Mesothelial cell of epicardium (in vitro differentiated cells): ENCODE results near the gene CTNNA3. TPM values are rescaled to one million over a fixed set of nuclear protein-coding genes. Genes with fewer than 3 reads are reported as not detected.
A peak's percentile ranks its signal among the peaks of the same experiment; 100 is the strongest.
"Not testable (repeated sequence)": the region's sequence is repeated elsewhere in the genome, so short reads cannot be mapped to it uniquely, and the experiment has no call there.

Experiments
- DNase-seq, 2 experiments: peaks; one replicate each; pipeline ENCODE4 v3.0.0; 2021; ENCODE audit warnings: low spot score in 2 of 2; ENCODE audit not compliant: unreplicated experiment in 2 of 2
- H3K27ac Mint-ChIP-seq: 2 replicates; pipeline ENCODE4 v1.8.0; 2021; ENCODE audit warnings: mixed read lengths
- H3K27me3 Mint-ChIP-seq: 2 replicates; pipeline ENCODE4 v1.8.0; 2021; ENCODE audit warnings: low read depth, mixed read lengths
- H3K36me3 Mint-ChIP-seq: 2 replicates; pipeline ENCODE4 v1.8.0; 2021; ENCODE audit warnings: mixed read lengths
- H3K4me1 Mint-ChIP-seq: 2 replicates; pipeline ENCODE4 v1.8.0; 2021; ENCODE audit warnings: mixed read lengths
- H3K4me3 Mint-ChIP-seq: 2 replicates; pipeline ENCODE4 v1.8.0; 2021; ENCODE audit warnings: mild to moderate bottlenecking, moderate library complexity, mixed read lengths
- H3K9me3 Mint-ChIP-seq: 2 replicates; pipeline ENCODE4 v1.8.0; 2021; ENCODE audit warnings: mixed read lengths
- CTCF ChIP-seq: fragments of 200-600 bp; sonication (generic); IDR thresholded peaks from one replicate; pipeline ENCODE4 v1.5.0; 2021; ENCODE audit warnings: antibody characterized with exemption; ENCODE audit not compliant: unreplicated experiment
- total RNA-seq: library from RNA; stranded (reverse); gene quantifications from 3 replicates; pipeline ENCODE4 v1.2.1, GENCODE V29; 2021

CTNNA3 gene
- total RNA-seq, 1 donor from 2014 or later: 14.2 TPM

DNA sequence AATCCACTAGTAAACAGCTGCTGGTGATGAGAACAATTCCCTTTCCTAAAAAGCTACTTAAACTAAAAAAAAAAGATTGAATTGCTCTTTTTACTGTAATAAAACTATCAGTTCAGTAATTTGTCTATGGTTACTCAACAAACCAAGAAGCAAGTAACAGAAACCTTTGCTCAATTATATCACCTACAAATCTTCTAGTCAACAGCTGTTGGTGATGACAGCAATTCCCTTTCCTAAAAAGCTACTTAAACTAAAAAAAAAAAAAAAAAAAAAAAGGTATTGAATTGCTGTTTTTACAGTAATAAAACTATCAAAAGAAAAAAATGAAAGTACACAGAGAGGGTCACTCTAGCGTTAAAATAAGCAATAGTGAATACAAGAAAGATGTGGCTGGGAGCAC lies 158.1 kb downstream of the CTNNA3 start:
- no peak for DNase-seq
- Mint-ChIP-seq H3K27me3 (peaks cover 14% of the 10 kb centered on the region), H3K36me3 (no peaks in the 10 kb centered on the region), H3K4me3 (no peak overlapping the region), H3K9me3 (no peaks in the 10 kb centered on the region), H3K4me1 (peaks cover 7% of the 10 kb centered on the region), H3K27ac (no peak overlapping the region)
- TF ChIP-seq CTCF: no peak

DNA sequence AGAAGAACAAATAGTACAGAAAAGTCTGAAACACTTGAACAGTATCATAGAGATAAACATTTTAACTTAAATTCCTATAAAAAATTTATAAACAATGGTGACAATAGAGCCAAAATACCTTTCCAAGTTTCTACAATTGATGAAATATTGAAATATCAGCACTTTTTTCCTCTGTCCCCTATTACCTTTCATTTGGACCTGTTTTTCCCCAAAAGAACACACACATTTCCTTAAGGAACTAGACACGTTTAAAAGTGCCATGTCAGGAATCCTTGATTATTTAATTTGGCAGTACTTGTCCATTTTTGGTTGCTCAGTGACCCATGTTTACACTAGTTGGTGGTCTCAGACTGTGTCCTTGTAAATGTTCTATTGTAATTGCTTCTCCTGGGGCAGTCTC lies 162.6 kb downstream of the CTNNA3 start:
- TF ChIP-seq CTCF: no peak

GRCh38 chr10:67530990-67531389 lies 165.0 kb downstream of the CTNNA3 start:
- Mint-ChIP-seq H3K4me1 (peaks cover 12% of the 10 kb centered on the region), H3K27me3 (peaks cover 11% of the 10 kb centered on the region)
- H3K36me3 Mint-ChIP-seq: not testable (repeated sequence)

More for the DNA sequence above, 162.6 kb downstream of the CTNNA3 start:
- H3K36me3 Mint-ChIP-seq: peaks cover 5% of the 10 kb centered on the region
- no peak overlapping the region for H3K27ac Mint-ChIP-seq
- no peak for DNase-seq
- H3K27me3 Mint-ChIP-seq: peaks cover 14% of the 10 kb centered on the region
- H3K4me1 Mint-ChIP-seq: peaks cover 1% of the 10 kb centered on the region
- no peak overlapping the region for H3K4me3 Mint-ChIP-seq
- H3K9me3 Mint-ChIP-seq: peaks cover 24% of the 10 kb centered on the region

DNA sequence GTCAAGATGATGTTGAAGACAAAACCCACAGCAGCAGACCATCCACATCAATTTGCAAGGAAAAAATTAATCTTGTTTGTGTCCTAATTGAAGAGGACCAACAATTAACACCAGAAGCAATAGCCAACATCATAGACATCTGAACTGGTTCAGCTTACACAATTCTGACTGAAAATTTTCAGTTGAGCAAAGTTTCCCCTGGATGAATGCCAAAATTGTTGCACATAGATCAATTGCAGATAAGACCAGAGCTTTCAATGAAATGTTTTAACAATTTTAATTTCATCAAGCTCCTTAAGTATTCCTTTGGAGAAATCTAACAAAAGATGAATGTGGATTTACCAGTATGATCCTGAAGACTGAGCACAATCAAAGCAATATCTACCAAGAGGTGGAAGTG lies 168.6 kb downstream of the CTNNA3 start:
- TF ChIP-seq CTCF: no peak
- Mint-ChIP-seq H3K27ac (no peak overlapping the region), H3K4me1 (peaks cover 12% of the 10 kb centered on the region), H3K9me3 (peaks cover 19% of the 10 kb centered on the region), H3K36me3 (peaks cover 5% of the 10 kb centered on the region), H3K27me3 (no peaks in the 10 kb centered on the region), H3K4me3 (no peak overlapping the region)
- DNase-seq: no peak

More at GRCh38 chr10:67530990-67531389, 165.0 kb downstream of the CTNNA3 start:
- DNase-seq, H3K4me3 Mint-ChIP-seq, H3K27ac Mint-ChIP-seq: not testable (repeated sequence)
- peaks cover 24% of the 10 kb centered on the region for H3K9me3 Mint-ChIP-seq

DNA sequence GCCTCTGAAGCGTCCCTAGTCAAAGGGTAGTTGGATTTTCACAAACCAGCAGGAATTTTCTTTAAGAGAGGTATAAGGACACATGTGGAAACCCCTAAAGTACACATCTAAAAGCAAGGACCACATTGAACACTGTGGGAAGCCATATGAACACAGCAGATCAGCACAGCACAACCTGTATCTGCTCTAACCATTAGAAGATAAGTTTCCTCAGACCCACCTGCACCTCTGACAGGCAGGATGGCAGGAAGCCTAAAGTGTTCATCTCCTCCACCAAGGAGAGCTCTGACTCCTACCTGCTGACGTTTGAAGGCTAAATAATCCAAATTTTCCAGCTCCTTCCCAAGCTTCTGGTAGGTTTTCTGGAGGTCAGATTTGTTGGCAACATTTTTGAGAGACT lies 174.4 kb downstream of the CTNNA3 start:
- no peaks in the 10 kb centered on the region for H3K9me3 Mint-ChIP-seq
- no peak overlapping the region for H3K27ac Mint-ChIP-seq
- no peak for DNase-seq
- no peaks in the 10 kb centered on the region for H3K36me3 Mint-ChIP-seq
- peaks cover 2% of the 10 kb centered on the region for H3K27me3 Mint-ChIP-seq
- no peak for TF ChIP-seq CTCF
- H3K4me1 Mint-ChIP-seq: peaks cover 28% of the 10 kb centered on the region
- no peak overlapping the region for H3K4me3 Mint-ChIP-seq

- peak; percentile 77 for TF ChIP-seq CTCF
- peaks cover 28% of the 10 kb centered on the region for H3K4me1 Mint-ChIP-seq
- H3K9me3 Mint-ChIP-seq: no peaks in the 10 kb centered on the region
- no peak overlapping the region for H3K27ac Mint-ChIP-seq
- H3K36me3 Mint-ChIP-seq: no peaks in the 10 kb centered on the region
- no peak overlapping the region for H3K4me3 Mint-ChIP-seq
- H3K27me3 Mint-ChIP-seq: peaks cover 2% of the 10 kb centered on the region
- peak in 1 of 2 experiments; percentile 59 for DNase-seq
Measured at GRCh38 chr10:67520924-67521520, 175.0 kb downstream of the CTNNA3 start.
